ENCODE data around the gene GATA6.
"Not testable (repeated sequence)": the region's sequence is repeated elsewhere in the genome, so short reads cannot be mapped to it uniquely, and the experiment has no call there.

The GATA6 gene

GRCh38 chr18:22211657-22212056 is 42.3 kb downstream of the GATA6 start:
- Histone ChIP-seq H3K4me3 (ENCODE audit: low read length) (no peak overlapping the region), H3K36me3 (ENCODE audit: insufficient read depth, low read length) (no peaks in the 10 kb centered on the region), H2AFZ (ENCODE audit: low read depth, low read length) (no peak overlapping the region), H3K4me1 (ENCODE audit: insufficient read depth, low read length) (no peaks in the 10 kb centered on the region), H3K27me3 (ENCODE audit: insufficient read depth, low read length) (no peaks in the 10 kb centered on the region), H3K9me3 (ENCODE audit: low read length) (no peaks in the 10 kb centered on the region)

DNA sequence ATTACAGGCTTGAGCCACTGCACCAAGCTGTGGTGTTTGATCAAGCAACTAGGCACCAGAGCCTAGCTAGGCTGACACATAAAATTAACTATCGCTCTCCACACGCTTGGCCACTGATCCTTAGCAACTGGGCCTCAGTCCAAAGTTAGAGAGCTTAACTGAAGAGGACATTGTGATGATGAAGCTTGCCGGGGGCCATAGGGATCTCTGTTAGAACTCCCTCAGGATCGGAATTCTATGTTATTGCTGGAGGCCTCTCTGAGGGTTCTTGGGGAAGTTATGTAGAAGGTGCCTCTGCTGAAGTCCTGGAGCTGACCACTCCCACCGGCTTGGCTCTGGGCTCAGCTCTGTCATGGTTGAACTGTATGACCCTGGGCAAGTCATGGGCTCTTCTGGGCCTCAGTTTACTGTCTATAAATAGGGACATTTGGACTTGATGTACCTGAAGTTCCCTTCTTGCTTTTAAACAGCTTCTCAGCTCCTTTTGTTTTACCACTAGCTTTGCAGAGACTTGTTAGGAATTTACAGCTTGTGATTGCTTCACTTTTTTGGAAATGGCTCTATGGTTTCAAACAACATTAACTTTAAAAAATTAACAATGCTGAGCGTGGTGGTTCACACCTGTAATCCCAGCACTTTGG is 44.1 kb downstream of the GATA6 start:
- Histone ChIP-seq H3K9me3 (ENCODE audit: low read length) (no peaks in the 10 kb centered on the region), H3K27me3 (ENCODE audit: insufficient read depth, low read length) (no peaks in the 10 kb centered on the region), H2AFZ (ENCODE audit: low read depth, low read length) (no peak overlapping the region), H3K36me3 (ENCODE audit: insufficient read depth, low read length) (no peaks in the 10 kb centered on the region), H3K4me3 (ENCODE audit: low read length) (no peak overlapping the region), H3K4me1 (ENCODE audit: insufficient read depth, low read length) (no peaks in the 10 kb centered on the region)

DNA sequence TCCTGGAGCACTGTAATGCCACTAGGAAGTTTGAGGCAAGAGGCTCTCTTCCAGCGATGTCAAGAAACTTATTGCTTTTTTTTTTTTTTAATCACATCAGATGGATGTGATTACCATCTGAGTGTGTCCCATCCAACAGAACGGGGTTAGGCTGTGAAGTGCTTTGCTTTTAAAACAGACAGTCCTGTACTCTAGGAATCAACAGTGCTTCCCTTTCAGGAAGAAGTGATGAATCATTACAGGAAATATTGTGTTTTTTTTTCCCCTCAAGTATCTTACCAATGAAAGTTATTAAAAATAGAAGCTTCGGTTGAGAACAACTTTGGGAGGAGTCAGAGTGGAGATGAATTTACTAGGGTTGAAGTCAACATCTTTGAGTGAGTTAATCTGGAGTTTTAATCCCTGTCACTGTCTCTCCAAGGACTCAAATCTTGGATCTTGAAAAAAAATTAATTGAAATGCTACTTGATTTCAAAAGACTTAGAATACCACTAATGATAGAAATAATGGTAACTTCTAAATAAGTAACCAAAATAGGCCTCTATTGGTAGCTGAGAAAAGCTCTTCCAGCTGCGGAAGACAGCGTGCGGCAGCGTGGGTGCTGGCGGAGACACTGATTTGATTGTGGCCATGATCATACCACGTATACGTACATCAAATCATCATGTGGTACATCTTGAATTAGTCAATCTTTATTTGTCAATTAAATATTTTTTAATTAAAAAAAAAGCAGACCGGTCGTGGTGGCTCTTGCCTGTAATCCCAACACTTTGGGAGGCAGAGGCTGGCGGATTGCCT is 45.5 kb downstream of the GATA6 start:
- no peaks in the 10 kb centered on the region for H3K4me1 ChIP-seq (ENCODE audit: insufficient read depth, low read length)
- H2AFZ ChIP-seq (ENCODE audit: low read depth, low read length) = no peak overlapping the region
- H3K27me3 ChIP-seq (ENCODE audit: insufficient read depth, low read length) = no peaks in the 10 kb centered on the region
- no peak overlapping the region for H3K4me3 ChIP-seq (ENCODE audit: low read length)
- no peaks in the 10 kb centered on the region for H3K9me3 ChIP-seq (ENCODE audit: low read length)
- H3K36me3 ChIP-seq (ENCODE audit: insufficient read depth, low read length) = no peaks in the 10 kb centered on the region

- Histone ChIP-seq H3K36me3 (ENCODE audit: insufficient read depth, low read length) (no peaks in the 10 kb centered on the region), H3K27me3 (ENCODE audit: insufficient read depth, low read length) (no peaks in the 10 kb centered on the region), H3K4me1 (ENCODE audit: insufficient read depth, low read length) (no peaks in the 10 kb centered on the region), H3K4me3 (ENCODE audit: low read length) (no peak overlapping the region), H3K9me3 (ENCODE audit: low read length) (no peaks in the 10 kb centered on the region), H2AFZ (ENCODE audit: low read depth, low read length) (no peak overlapping the region)
Observed at GRCh38 chr18:22218835-22219234, 49.4 kb downstream of the GATA6 start.

DNA sequence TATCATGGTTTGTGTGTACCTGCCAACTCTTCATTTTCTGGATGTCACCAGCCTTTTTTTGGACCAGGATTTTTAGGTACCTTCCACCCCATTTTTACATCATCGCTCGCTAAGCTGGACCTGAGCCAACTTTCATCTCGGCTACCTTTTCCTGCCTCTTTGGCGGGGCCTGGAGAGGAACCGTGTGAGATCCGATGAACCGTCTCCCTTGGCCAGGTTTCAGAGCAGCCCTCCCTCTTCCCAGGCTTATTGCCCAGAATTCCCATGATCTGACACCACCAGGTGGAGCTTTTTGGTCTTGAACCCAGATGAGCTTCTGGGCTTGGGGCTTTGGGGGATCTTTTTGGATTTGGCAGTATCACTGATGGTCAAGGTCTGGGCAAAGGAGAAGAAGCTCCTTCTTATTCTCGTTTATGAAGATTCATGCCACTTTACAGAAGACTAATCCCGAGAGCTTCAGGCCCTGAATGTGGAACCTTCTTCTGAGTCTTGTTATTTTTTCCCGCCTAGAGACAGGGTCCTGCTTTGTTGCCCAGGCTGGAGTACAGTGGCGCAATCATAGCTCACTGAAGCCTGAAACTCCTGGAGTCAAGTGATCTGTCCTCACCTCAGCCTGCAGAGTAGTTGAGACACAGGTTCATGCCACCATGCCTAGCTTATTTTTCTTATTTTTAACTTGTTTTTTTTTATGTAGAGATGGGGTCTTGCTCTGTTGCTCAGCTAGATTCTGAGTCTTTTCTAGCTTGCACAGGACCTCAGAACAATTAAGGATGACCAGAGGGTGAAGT is 50.4 kb downstream of the GATA6 start:
- Histone ChIP-seq H3K9me3 (ENCODE audit: low read length) (no peaks in the 10 kb centered on the region), H3K36me3 (ENCODE audit: insufficient read depth, low read length) (no peaks in the 10 kb centered on the region), H3K27me3 (ENCODE audit: insufficient read depth, low read length) (no peaks in the 10 kb centered on the region), H3K4me1 (ENCODE audit: insufficient read depth, low read length) (no peaks in the 10 kb centered on the region), H3K4me3 (ENCODE audit: low read length) (no peak overlapping the region), H2AFZ (ENCODE audit: low read depth, low read length) (no peak overlapping the region)

DNA sequence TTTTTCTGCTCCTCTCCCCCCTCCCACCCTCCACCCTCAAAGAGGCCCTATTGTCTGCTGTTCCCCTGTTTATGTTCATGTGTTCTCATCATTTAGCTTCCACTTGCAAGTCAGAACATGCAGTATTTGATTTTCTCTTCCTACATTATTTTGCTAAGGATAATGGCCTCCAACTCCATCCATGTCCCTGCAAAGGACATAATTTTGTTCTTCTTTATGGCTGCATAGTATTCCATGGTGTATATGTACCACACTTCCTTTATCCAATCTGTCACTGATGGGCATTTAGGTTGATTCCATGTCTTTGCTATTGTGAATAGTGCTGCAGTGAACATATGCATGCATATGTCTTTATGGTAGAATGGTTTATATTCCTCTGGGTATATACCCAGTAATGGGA is 51.2 kb downstream of the GATA6 start:
- not testable (repeated sequence) for H3K9me3 ChIP-seq (ENCODE audit: low read length); H3K27me3 ChIP-seq (ENCODE audit: insufficient read depth, low read length); H3K4me1 ChIP-seq (ENCODE audit: insufficient read depth, low read length); H2AFZ ChIP-seq (ENCODE audit: low read depth, low read length); H3K4me3 ChIP-seq (ENCODE audit: low read length); H3K36me3 ChIP-seq (ENCODE audit: insufficient read depth, low read length)

- H3K36me3 ChIP-seq (ENCODE audit: insufficient read depth, low read length) = no peaks in the 10 kb centered on the region
- no peak overlapping the region for H2AFZ ChIP-seq (ENCODE audit: low read depth, low read length)
- H3K9me3 ChIP-seq (ENCODE audit: low read length) = no peaks in the 10 kb centered on the region
- H3K27me3 ChIP-seq (ENCODE audit: insufficient read depth, low read length) = no peaks in the 10 kb centered on the region
- no peaks in the 10 kb centered on the region for H3K4me1 ChIP-seq (ENCODE audit: insufficient read depth, low read length)
- H3K4me3 ChIP-seq (ENCODE audit: low read length) = no peak overlapping the region
Observed at GRCh38 chr18:22221350-22221749, 52.0 kb downstream of the GATA6 start.

GRCh38 chr18:22223254-22223964 is 54.0 kb downstream of the GATA6 start:
- H3K9me3 ChIP-seq (ENCODE audit: low read length) = no peaks in the 10 kb centered on the region
- H3K36me3 ChIP-seq (ENCODE audit: insufficient read depth, low read length) = no peaks in the 10 kb centered on the region
- no peaks in the 10 kb centered on the region for H3K4me1 ChIP-seq (ENCODE audit: insufficient read depth, low read length)
- no peaks in the 10 kb centered on the region for H3K27me3 ChIP-seq (ENCODE audit: insufficient read depth, low read length)
- H3K4me3 ChIP-seq (ENCODE audit: low read length) = no peak overlapping the region
- no peak overlapping the region for H2AFZ ChIP-seq (ENCODE audit: low read depth, low read length)

DNA sequence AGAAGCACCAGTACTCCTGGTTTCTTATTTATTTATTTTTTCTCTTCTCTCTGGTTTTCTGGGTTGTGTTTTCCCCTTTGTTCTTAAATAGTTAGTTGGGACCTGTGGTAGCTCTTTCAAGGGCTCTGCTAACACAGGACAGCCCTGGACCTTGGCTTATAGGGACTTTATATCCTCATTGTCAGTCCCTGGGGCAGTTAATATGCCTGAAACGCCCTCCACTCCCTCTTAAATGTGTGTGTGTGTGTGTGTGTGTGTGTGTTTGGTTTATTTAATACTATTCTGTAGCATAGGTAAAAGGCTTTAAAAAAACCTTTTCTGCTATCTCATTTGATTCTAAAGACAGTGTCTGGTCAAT is 54.6 kb downstream of the GATA6 start:
- Histone ChIP-seq H3K9me3 (ENCODE audit: low read length) (no peaks in the 10 kb centered on the region), H3K36me3 (ENCODE audit: insufficient read depth, low read length) (no peaks in the 10 kb centered on the region), H3K4me1 (ENCODE audit: insufficient read depth, low read length) (no peaks in the 10 kb centered on the region), H3K4me3 (ENCODE audit: low read length) (no peak overlapping the region), H3K27me3 (ENCODE audit: insufficient read depth, low read length) (no peaks in the 10 kb centered on the region), H2AFZ (ENCODE audit: low read depth, low read length) (no peak overlapping the region)

DNA sequence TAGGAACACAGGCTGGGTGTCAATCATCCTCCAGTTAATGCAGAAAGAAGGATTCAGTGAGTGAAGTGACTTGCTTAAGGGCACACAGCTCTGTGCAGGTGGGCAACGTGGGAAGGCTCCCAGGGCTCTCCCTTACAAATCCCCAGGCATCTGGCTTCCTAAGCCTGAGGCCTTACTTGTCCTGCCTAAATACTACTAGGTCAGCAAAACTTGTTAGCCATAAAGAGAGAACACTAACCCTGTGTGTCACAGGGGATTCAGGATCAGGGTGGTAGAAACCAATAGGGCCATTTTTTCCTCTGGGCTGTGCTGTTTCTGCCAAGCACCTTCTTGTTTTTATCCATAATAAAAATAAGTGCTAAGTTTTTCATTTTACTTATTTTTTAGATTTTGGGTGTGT is 55.0 kb downstream of the GATA6 start:
- Histone ChIP-seq H3K36me3 (ENCODE audit: insufficient read depth, low read length) (no peaks in the 10 kb centered on the region), H3K4me3 (ENCODE audit: low read length) (no peak overlapping the region), H3K4me1 (ENCODE audit: insufficient read depth, low read length) (no peaks in the 10 kb centered on the region), H2AFZ (ENCODE audit: low read depth, low read length) (no peak overlapping the region), H3K9me3 (ENCODE audit: low read length) (no peaks in the 10 kb centered on the region), H3K27me3 (ENCODE audit: insufficient read depth, low read length) (no peaks in the 10 kb centered on the region)

- Histone ChIP-seq H3K9me3 (ENCODE audit: low read length) (no peaks in the 10 kb centered on the region), H3K27me3 (ENCODE audit: insufficient read depth, low read length) (no peaks in the 10 kb centered on the region), H3K36me3 (ENCODE audit: insufficient read depth, low read length) (no peaks in the 10 kb centered on the region), H2AFZ (ENCODE audit: low read depth, low read length) (no peak overlapping the region), H3K4me1 (ENCODE audit: insufficient read depth, low read length) (no peaks in the 10 kb centered on the region), H3K4me3 (ENCODE audit: low read length) (no peak overlapping the region)
Observed at GRCh38 chr18:22226801-22227200, 57.4 kb downstream of the GATA6 start.

GRCh38 chr18:22228976-22229375 is 59.6 kb downstream of the GATA6 start:
- Histone ChIP-seq H3K9me3 (ENCODE audit: low read length) (no peaks in the 10 kb centered on the region), H3K4me3 (ENCODE audit: low read length) (no peak overlapping the region), H3K36me3 (ENCODE audit: insufficient read depth, low read length) (no peaks in the 10 kb centered on the region), H3K27me3 (ENCODE audit: insufficient read depth, low read length) (no peaks in the 10 kb centered on the region), H2AFZ (ENCODE audit: low read depth, low read length) (no peak overlapping the region), H3K4me1 (ENCODE audit: insufficient read depth, low read length) (no peaks in the 10 kb centered on the region)

Data from neuron (in vitro differentiated cells).